AG08396 (cell line): ENCODE measurements around the gene MTURN.
"Not testable (repeated sequence)": the region's sequence is repeated elsewhere in the genome, so short reads cannot be mapped to it uniquely, and the experiment has no call there.

Source experiments
- DNase-seq: peaks from one replicate; pipeline ENCODE4 v3.0.0; 2012; ENCODE audit warnings: low spot score, mixed read lengths

MTURN gene

DNA sequence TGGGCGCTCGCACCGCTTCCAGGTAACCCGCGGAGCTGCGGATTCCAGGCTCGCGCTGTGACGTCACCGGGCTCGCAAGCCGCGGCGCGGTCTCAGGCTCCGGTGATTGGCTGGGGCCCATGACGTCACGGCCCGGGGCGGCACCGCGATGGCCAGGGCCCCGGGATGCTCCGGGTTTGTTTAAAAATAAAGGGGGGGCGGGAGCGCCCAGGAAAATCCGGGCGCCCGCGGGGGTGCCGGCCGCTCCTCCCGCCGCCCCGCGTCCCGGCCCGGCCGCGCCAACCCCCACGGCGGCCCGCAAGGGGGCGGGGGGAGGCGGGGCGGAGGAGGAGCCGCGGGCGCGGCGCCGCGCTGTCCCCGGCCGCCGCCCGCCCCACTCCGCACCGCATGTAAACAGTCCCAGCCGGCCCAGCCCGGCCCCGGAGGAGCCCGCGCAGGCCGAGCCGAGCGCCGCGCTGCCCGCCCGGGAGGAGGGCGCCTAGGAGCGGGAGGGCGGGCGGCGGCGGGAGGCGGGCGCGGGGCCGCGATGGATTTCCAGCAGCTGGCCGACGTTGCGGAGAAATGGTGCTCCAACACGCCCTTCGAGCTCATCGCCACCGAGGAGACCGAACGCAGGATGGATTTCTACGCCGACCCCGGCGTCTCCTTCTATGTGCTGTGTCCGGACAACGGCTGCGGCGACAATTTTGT, at the start of gene MTURN:
TSS of gene MTURN (plus strand) at position 376 of the 690 bp plus-strand sequence. CDS start at position 527, 151 bp downstream.
- DNase-seq, result peak; percentile 99

DNA sequence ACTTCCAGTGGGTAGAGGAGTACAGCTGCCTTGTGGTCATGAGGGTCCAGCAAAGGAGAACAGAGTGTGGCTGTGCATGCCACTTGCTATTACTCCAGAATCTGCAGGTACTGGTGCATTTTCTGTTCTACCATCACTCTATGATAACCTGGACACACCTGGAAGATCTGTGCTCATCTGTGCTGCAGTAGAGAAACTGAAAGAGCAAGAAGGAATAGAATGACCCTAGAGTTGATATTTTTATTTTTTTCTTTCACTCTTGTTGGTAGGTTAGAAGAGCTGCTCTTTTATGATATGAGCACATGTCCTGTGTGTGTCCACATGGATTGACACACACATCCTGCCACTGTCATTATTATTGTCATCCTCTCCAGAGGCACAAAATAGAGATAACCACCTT, 48.3 kb upstream of the MTURN start:
- no peak for DNase-seq

DNA sequence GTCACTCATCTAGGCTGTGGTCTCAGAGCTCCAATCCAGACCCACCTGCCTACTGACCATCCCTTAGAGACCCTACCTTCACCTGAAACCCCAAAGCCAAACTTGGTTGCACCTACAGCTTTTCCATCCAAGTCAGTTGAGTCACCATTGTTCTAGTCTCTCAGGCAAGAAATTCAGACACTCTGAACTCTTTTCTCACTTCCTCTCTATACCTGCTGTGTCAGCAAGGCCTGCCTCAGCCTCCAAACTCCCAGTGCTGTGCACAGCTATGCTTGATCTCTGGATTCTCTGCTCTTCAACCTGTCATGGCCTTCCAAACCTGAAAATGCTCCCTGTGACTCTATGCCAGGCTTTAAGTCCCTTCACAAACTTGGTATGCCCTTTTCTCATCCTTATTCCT, 47.4 kb upstream of the MTURN start:
- no peak for DNase-seq

DNA sequence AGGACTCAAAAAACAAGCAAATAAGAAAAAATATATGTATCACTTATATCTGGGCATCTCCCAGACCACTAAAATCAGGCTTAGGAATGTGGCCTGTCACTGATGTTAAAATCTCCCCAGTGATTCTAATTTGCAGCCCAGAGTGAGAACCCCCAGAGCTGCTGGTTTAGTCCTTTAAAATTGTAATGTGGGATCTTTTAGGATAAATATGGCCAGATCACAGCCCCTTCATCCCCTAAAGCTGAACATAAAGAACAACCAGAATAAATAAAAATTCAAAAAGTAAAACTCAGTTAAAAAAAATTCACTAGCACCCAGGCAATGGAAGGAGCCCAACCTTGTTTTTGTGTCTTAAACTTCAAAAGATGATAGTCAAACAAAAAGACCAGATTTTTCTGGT, 46.4 kb upstream of the MTURN start:
- no peak for DNase-seq

DNA sequence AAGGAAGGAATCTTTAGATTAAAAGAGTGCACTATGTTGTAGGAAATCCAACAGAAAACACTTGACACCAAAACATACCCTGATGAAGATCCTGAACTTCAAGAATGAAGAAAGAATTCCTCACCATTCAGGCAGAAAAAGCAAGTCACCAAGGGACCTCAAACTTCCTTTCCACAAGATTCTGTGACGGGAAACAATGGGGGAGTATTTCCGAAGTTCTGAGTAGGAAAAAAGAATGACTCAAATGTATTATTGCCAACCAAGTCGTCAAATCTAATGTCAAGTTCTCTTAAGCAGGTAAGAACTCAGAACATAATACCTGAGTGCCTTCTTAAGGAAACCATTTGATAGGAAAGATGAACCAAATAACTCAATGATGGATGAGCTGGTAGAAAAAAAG, 44.7 kb upstream of the MTURN start:
- no peak for DNase-seq

DNA sequence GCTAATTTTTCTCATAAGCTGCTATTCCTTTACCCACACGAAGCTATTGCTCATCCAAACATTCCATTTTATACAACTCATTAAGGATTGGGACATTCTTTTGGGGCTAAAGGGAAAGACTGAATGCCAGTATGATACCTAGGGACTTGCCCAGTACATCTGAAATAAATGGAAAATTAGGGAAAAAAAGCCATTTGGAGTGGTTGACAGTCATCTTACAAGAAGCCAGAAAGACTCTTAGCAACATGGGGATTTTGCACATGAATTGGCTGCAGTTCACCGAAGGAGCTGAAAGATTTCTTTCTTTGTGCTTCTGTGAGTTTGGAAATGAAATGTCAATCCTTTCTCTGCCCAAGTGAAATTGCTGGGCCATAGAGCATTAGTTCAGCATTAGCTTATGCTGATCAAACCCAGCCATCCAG, 43.3 kb upstream of the MTURN start:
- peak; percentile 65 for DNase-seq

DNA sequence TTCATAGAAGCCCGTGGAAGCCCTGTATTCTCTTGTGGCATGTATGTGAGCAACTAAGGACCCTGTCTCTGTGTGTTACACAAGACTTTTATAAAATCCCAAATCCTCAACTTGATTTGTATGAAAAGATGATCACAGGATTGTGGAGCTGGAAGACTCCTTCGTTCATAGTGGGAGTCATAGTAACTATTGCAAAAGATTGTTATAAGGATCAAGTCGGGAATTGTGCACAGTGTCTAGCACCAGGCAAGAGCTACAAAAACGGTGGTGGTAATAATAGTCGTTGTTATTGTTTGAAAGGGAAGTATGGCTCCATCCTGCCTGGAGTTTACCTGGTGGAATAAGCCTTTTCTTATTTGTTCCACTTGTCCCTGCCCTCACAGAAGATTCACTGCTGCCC, 42.8 kb upstream of the MTURN start:
- no peak for DNase-seq

DNA sequence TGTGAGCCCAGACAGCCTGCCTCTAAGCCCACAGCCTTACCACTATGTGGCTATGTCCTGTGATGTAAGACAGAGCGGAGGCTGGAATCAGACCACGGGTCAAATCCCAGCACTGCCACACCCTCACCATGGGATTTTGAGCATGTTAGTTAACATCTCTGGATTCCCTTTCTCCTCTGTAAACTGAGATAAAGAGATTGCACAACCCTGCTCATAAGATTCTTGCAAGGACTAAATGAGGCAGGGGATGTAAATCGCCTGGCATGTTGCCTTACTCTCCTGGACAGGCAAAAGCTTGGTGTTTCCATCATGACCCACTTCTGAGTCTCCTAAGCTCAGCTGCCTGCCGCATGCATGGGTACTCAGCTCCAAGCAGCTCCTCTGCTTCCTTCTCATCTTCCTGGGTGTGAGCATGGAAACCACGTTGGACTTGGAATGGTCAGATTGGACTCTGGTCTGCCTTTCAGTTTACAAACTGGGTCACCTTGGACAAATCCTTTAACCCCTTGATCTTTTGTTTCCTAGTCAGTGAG, 41.3 kb upstream of the MTURN start:
- no peak for DNase-seq

DNA sequence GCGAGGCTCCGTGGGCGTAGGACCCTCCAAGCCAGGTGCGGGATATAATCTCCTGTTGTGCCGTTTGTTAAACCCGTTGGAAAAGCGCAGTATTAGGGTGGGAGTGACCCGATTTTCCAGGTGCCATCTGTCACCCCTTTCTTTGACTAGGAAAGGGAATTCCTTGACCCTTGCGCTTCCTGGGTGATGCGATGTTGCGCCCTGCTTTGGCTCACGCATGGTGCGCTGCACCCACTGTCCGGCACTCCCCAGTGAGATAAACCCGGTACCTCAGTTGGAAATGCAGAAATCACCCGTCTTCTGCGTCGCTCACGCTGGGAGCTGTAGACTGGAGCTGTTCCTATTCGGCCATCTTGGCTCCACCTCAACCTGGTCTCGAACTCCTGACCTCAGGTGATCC, 36.2 kb upstream of the MTURN start:
- DNase-seq, result not testable (repeated sequence)

DNA sequence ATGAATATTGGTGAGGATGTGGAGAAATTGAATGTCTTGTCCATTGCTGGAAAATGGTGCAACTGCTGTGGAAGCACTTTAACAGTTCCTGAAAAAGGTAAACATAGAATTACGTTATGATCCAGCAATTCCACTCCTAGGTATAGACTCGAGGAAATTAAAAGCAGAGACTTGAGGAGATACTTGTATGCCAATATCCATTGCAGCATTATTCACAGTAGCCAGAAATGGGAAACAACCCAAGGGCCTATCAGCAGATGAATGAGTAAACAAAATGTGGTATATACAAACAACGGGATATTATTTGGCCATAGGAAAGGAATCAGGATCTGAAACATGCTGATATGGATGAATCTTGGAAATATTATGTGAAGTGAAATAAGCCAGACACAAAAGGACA, 32.5 kb upstream of the MTURN start:
- no peak for DNase-seq

DNA sequence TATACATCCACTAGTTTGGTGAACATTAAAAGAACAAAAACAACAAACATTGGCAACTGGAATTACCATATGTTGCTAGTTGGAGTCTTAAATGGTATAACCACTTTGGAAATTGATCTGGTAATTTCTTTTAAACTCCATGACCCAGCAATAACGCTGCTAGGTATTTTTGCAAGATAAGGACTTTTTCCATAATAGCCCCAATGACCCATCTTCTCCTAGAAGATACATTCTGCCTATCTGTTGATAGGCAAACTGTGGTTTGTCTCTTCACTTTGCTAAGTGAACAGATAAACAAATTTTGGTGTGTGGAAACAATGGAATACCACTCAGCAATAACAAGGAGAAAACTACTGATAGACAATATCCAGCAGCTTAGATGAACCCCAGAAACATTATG, 30.6 kb upstream of the MTURN start:
- DNase-seq, result no peak

DNA sequence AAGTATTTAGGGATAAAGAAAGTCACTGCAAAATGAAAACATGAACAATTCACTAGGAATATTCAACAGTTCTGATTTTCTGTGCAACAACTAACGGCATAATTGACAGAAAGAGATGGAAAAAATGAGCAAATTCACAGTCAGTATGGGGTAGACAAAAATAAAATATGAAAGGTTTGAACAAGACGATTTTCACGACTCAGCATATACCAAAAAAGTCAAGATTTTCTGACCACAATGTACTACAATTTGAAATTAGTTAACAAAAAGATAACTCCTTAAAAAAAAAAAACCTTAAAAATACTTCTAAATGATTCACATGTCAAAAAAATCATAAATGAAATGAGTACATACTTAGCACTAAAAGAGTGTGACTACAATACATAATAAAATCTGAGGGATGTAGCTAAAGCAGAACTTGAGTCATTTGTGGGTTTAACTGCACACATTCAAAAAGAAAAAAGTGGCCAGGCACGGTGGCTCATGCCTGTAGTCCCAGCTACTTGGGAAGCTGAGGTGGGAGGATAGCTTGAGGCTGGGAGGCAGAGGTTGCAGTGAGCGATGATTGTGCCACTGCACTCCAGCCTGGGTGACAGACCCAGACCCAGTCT, 22.6 kb upstream of the MTURN start:
- no peak for DNase-seq

DNA sequence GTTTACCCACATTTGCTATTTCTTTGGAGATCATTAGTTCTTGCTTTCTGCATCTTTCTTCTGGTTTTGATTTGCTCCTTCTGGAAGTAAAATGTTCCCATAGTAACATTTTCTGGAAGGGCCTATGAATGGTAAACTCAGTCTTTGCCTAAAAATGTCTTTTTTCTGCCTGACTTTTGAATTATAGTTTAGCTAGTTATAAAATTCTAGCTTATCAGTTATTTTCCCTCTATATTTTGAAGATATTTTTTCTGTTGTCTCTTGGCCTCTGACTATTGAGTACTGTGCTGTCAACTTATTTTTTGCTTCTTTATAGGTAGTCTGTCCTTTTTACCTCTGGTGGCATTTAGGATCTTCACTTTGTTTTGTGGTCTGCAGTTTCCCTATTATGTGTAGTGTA, 21.6 kb upstream of the MTURN start:
- no peak for DNase-seq

DNA sequence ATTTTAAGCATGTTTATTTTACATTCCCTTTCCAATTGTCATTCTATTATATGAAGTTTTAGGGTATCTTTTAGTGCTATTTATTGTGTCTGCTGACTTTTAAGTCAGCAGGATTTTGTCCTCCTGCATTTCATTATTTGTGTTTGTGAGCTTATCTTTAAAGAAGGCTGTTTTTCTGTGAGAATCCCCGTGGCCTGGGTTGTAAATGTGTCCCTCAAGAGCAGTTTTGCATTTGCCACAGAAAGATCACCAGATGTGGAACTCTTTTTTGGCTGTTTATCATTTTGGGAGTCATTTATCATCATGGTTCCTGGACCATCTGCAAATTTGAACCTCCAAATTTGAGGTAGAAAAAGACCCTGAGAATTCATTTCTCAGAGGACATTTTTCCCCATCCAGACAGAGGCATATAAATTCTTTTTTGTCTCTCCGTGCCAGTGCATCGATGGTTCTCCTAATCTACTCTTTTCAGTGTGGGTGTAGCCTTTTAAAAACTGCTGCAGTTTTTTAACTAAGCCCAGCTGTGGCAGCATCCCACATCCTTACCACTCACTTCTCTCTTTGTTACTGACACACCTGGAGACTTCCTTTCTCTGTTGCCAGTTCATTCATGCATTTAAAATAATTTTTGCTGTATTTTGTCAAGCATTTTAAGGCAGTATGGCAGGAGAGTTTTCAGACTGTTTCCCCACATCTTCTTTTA, 20.1 kb upstream of the MTURN start:
- DNase-seq, result no peak

DNA sequence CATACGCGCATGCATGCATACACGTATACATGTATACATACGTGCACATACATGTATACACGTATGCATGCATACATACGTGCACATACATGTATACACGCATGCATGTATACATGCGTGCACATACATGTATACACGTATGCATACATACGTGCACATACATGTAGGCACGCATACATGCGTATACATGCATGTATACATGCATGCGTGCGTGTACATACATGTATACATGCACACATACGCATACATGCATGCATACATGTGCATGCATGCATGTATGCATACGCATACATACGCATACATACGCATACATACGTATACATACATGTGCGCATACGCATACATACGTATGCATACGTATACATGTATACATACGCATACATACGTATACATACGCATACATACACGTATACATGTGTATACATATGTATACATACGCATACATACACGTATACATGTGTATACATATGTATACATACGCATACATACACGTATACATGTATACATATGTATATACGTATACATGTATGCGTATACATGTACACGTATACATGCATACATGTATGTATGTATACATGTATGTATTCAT, 19.0 kb upstream of the MTURN start:
- no peak for DNase-seq

DNA sequence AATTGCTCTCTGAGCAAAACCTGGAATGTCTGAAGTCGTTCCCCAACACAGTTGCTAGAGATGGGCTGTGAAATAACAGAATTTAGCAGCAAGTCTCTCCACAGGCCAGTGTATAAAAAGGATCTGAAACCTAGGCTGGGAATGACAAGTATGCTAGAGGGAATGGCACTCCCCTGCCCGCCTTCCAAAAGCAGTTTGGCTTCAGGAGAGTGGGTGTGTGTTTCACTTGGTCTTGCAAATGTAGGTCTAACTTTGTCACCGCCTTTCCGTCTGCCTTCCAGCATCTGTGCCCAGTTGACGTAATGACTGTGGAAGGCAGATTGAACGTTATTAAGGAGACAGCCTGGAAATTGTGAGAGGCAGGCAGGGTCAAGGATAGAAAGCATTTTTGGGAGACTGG, 18.0 kb upstream of the MTURN start:
- peak; percentile 28 for DNase-seq

DNA sequence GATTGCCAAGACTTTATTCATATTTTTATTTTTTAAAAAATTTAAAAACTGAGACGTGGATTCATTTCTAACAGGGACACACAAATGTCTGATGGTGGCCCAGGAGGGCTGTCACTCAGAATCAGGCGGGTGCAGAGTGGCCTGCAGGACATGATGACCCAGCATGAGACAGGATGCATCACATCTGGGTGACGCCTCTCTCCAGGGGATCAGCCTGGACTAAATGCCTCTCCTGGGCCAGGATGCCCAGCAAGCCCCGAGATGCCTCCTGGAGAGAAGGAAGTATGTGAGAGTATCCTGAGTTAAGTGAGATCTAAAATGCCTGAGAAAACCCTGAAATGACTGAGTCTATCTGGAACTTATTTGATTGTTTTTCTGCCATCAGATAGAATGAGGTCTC, 16.9 kb upstream of the MTURN start:
- DNase-seq, result no peak

DNA sequence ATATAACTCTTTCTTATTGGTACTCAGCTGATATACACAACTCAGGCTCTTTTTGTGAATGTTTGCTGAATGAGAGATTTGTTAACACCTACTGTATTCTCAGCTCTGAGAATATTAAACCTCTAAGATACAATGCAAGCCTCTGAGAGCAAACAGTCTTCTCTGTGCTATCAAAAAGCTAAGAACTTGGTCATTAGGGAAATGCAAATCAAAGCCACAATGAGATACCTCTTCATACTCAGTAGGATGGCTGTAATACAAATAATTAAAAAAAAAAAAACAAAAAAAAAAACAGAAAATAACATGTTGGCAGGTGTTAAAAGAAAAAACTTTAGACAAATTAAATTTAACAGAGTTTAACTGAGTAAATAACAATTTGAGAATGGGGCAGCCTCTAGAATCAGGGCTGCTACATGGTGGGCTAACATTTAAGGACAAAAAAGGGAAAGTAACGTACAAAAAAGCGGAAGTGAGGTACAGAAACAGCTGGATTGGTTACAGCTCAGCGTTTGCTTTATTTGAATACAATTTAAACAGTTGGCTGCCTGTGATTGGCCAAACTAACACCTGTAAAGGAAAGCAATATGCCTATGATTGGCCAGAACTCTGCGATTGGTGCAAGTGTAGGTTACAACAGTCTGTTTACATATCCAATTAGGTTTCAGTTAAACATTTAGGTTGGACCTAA, 14.8 kb upstream of the MTURN start:
- no peak for DNase-seq

DNA sequence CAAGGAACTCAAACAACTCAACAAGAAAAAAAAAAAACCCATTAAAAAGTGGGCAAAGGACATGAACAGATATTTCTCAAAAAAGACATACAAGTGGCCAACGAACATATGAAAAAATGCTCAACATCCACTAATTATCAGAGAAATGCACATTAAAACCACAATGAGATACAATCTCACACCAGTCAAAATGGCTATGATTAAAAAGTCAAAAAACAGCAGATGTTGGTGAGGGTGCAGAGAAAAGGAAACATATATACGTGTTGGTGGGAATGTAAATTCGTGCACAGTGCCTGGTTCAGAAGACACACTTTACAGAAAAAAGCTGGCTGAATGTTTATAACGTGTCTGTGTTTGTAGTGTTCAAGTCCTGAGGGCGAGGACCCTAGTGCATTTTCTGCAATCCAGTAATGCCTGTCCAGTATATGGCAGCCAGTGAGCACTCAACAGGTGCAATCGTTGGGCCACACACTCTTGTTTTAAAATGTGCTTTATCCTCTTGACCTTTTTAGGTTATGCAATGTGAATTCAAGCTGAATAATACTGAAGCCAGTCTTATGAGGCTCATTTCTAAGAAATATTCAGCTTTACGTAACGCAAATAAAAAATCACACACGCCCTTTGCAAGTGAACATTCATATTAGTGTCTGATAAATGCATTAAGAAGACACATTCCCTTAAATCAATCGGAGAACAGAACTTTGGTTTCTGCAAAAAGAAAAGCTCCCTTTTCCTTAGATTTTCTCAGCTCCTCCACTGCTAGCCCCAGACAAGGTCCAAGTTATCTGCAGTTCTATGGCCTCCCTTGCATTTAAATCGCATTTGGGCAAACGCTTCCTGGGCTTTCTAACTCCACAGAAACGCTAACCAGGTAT, 813 bp upstream of the MTURN start:
- DNase-seq, result no peak

DNA sequence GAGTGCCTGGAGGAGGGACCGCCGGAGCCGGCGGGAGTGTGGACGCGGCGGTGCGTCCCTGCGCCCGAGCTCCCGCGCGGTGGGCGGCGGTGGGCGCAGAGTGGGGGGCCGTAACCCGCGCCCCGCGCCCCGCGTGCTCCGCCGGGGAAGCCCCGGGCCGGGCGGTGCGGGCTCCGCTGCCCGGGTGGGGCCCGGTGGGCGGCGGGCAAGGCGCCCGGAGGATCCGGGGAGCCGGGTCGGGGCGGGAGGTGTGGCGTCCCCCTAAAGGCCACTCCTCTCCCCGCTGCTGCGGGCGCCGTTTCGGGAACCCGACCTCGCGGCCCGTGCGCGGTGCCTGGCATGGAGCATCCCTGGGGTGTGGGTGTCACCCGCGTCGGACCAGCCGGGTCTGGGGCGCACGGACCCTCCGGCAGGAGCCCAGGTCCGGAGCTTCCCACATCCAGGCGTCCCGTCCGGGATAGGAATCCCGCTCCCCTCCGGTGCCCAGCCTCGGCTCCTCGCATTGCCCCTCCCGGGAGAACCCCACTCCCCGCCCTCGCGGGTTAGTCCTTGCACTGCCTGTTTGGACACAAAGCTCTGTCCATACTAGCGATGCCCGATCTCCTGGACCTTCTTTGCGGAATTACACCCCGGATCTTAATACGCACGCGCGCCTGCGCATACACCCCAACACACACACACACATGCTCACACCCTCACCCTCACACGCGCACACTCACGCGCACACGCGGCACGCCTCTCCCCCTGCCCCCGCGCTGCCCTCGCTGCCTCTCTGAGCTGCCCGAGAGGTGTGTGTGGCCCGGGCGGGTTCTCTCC, 723 bp downstream of the MTURN start:
- peak; percentile 86 for DNase-seq
